Endothelial cell of umbilical vein (primary cell): ENCODE measurements around the gene QRFP. TPM values are rescaled to one million over a fixed set of nuclear protein-coding genes. Genes with fewer than 3 reads are reported as not detected.

Experiments
- BruUV-seq: library from RNA; stranded (reverse); fragments of 400-500 nt; replicated peaks from 2 replicates; lab custom pipeline; 2021; lab: Mats Ljungman, UMichigan
- CTCF ChIA-PET: fragments of 300-600, 350-600 bp; sonication (Branson Sonifier 250); formaldehyde crosslinking; loops from one replicate; lab custom pipeline; 2021; ENCODE audit warnings: antibody characterized with exemption, inconsistent platforms; lab: Charles Lee
- POLR2A ChIA-PET: fragments of 300-600, 350-600 bp; sonication (Branson Sonifier 250); formaldehyde crosslinking; loops from one replicate; lab custom pipeline; 2021; ENCODE audit warnings: antibody characterized with exemption, inconsistent platforms; lab: Charles Lee
- DNase-seq: peaks from one replicate; pipeline ENCODE4 v3.0.0-alpha.2; 2011; ENCODE audit warnings: low read depth, low spot score
- FAIRE-seq: peaks from 2 replicates; lab custom pipeline; 2011; peaks lifted over from hg19 to GRCh38; lab: Jason Lieb, UNC
- H2AFZ ChIP-seq: 2 replicates; pipeline ENCODE4 v1.6.0; 2012; ENCODE audit warnings: low read depth, low read length, control low read depth, inconsistent platforms
- H3K27ac ChIP-seq: 2 replicates; pipeline ENCODE4 v1.5.1; 2011; ENCODE audit warnings: low read depth, mild to moderate bottlenecking, control low read depth, low read length, moderate library complexity; ENCODE audit not compliant: insufficient read depth
- H3K27me3 ChIP-seq, 2 experiments: 2 replicates each; pipeline versions ENCODE4 v1.6.0 to v1.6.1; 2011; ENCODE audit warnings: low read length in 2 of 2, mixed read lengths in 1 of 2; ENCODE audit not compliant: control insufficient read depth in 2 of 2, insufficient read depth in 2 of 2
- H3K36me3 ChIP-seq, 2 experiments: 2 replicates in 1 of 2; 3 replicates in 1 of 2; pipeline ENCODE4 v1.5.1; 2011; ENCODE audit warnings: low read length in 2 of 2, mild to moderate bottlenecking in 1 of 2, moderate library complexity in 1 of 2; ENCODE audit not compliant: control insufficient read depth in 2 of 2, insufficient read depth in 2 of 2; ENCODE audit errors: extremely low read depth in 1 of 2
- H3K4me1 ChIP-seq: 3 replicates; pipeline ENCODE4 v1.5.1; 2011; ENCODE audit warnings: mild to moderate bottlenecking, low read length; ENCODE audit not compliant: control insufficient read depth, insufficient read depth; ENCODE audit errors: extremely low read depth
- H3K4me2 ChIP-seq: 2 replicates; pipeline ENCODE4 v1.6.1; 2011; ENCODE audit warnings: low read length, control low read depth, mixed read lengths; ENCODE audit not compliant: insufficient read depth
- H3K4me3 ChIP-seq, 3 experiments: fragments of 200-600 bp in 1 of 3; sonication (generic), shearing (Covaris generic) in 1 of 3; replicated peaks in 1 of 3; 2 replicates each; pipeline ENCODE4 v1.5.1; 2011 to 2016; ENCODE audit warnings: control low read depth in 3 of 3, low read length in 3 of 3, mild to moderate bottlenecking in 2 of 3, inconsistent platforms in 1 of 3, low read depth in 1 of 3, moderate library complexity in 1 of 3; ENCODE audit not compliant: insufficient read depth in 1 of 3
- H3K79me2 ChIP-seq: 2 replicates; pipeline ENCODE4 v1.6.0; 2012; ENCODE audit warnings: low read length, inconsistent platforms; ENCODE audit not compliant: control insufficient read depth, insufficient read depth
- H3K9ac ChIP-seq: replicated peaks from 2 replicates; pipeline ENCODE3; 2011; ENCODE audit warnings: low read length, control low read depth; ENCODE audit not compliant: insufficient read depth; ENCODE audit errors: extremely low read depth
- H3K9me1 ChIP-seq: replicated peaks from 3 replicates; pipeline ENCODE4 v1.6.0; 2011; ENCODE audit warnings: mild to moderate bottlenecking, low read length; ENCODE audit not compliant: control insufficient read depth, insufficient read depth; ENCODE audit errors: extremely low read depth
- H3K9me3 ChIP-seq: replicated peaks from 2 replicates; pipeline ENCODE4 v1.5.1; 2012; ENCODE audit warnings: low read length, inconsistent platforms; ENCODE audit not compliant: control insufficient read depth, insufficient read depth
- H4K20me1 ChIP-seq: replicated peaks from 2 replicates; pipeline ENCODE3; 2011; ENCODE audit warnings: mild to moderate bottlenecking, low read length; ENCODE audit not compliant: control insufficient read depth, insufficient read depth; ENCODE audit errors: extremely low read depth
- EZH2 ChIP-seq: IDR thresholded peaks from 2 replicates; pipeline ENCODE4 v1.6.1; 2012; ENCODE audit warnings: borderline replicate concordance, low read depth, mild to moderate bottlenecking, moderate library complexity, low read length, inconsistent platforms; ENCODE audit not compliant: severe bottlenecking
- FOS ChIP-seq: IDR thresholded peaks from 2 replicates; pipeline ENCODE4 v1.6.1; 2011; ENCODE audit warnings: mild to moderate bottlenecking, low read length, moderate library complexity, borderline replicate concordance; ENCODE audit not compliant: insufficient read depth
- GATA2 ChIP-seq: IDR thresholded peaks from 2 replicates; pipeline ENCODE4 v1.7.0; 2011; ENCODE audit warnings: low read depth, mild to moderate bottlenecking, moderate library complexity, mixed read lengths, low read length; ENCODE audit not compliant: insufficient read length, insufficient read depth
- JUN ChIP-seq: IDR thresholded peaks from 2 replicates; pipeline ENCODE4 v1.6.1; 2011; ENCODE audit warnings: borderline replicate concordance, low read depth; ENCODE audit not compliant: insufficient read length, insufficient read depth
- MYC ChIP-seq: IDR thresholded peaks from one replicate; pipeline ENCODE4 v1.6.1; 2011; ENCODE audit warnings: mild to moderate bottlenecking, low read depth, low read length
- POLR2A ChIP-seq: IDR thresholded peaks from 2 replicates; pipeline ENCODE4 v1.6.1; 2012; ENCODE audit warnings: low read depth, mild to moderate bottlenecking, control low read depth, low read length
- POLR2AphosphoS5 ChIP-seq: IDR thresholded peaks from 2 replicates; pipeline ENCODE4 v1.6.1; 2012; ENCODE audit warnings: low read depth, mild to moderate bottlenecking, control low read depth, low read length, moderate library complexity; ENCODE audit not compliant: insufficient read depth
- dilution Hi-C: fragments of 300-500 bp; cut with MboI; formaldehyde crosslinking; loops from one replicate; pipeline ENCODE4 v1.15.0; 2019; ENCODE audit warnings: low sequenced_read_pairs; ENCODE audit not compliant: extremely low pct_ligation_motif_present
- intact Hi-C: fragments of 100-400 bp; cut with micrococcal nuclease; formaldehyde crosslinking; loops from one replicate; pipeline ENCODE4 v1.10.0; 2022
- polyA plus RNA-seq, 4 experiments: library from polyadenylated mRNA; depleted of rRNA in 3 of 4; stranded (reverse) in 3 of 4; unstranded in 1 of 4; fragments of >200 nt; gene quantifications; 2 replicates each; pipeline versions ENCODE4 v1.2.1 to v1.2.3, GENCODE V29; 2011 to 2012; ENCODE audit warnings: missing spikeins in 1 of 4
- total RNA-seq: library from RNA; stranded (reverse); gene quantifications from 2 replicates; pipeline ENCODE4 v1.2.3, GENCODE V29; 2021
- TF ChIP-seq, protein P1 (sequence below): IDR thresholded peaks from 2 replicates; pipeline ENCODE4 v1.6.1; 2011; ENCODE audit not compliant: insufficient read depth, insufficient read length
- TF ChIP-seq, protein P2 (sequence below), 2 donors: IDR thresholded peaks; 1 replicate in 1 of 2; 2 replicates in 1 of 2; pipeline ENCODE4 v1.5.1; 2011; ENCODE audit warnings: low read length in 2 of 2, mild to moderate bottlenecking in 2 of 2, moderate library complexity in 2 of 2, control low read depth in 1 of 2, inconsistent platforms in 1 of 2, low read depth in 1 of 2; ENCODE audit not compliant: insufficient read depth in 1 of 2; ENCODE audit errors: extremely low read depth in 1 of 2

The QRFP gene
- total and polyA plus RNA-seq, 2 donors (not counting 3 experiments of a cell fraction or from before 2014, with no cell fraction given), result not detected

DNA sequence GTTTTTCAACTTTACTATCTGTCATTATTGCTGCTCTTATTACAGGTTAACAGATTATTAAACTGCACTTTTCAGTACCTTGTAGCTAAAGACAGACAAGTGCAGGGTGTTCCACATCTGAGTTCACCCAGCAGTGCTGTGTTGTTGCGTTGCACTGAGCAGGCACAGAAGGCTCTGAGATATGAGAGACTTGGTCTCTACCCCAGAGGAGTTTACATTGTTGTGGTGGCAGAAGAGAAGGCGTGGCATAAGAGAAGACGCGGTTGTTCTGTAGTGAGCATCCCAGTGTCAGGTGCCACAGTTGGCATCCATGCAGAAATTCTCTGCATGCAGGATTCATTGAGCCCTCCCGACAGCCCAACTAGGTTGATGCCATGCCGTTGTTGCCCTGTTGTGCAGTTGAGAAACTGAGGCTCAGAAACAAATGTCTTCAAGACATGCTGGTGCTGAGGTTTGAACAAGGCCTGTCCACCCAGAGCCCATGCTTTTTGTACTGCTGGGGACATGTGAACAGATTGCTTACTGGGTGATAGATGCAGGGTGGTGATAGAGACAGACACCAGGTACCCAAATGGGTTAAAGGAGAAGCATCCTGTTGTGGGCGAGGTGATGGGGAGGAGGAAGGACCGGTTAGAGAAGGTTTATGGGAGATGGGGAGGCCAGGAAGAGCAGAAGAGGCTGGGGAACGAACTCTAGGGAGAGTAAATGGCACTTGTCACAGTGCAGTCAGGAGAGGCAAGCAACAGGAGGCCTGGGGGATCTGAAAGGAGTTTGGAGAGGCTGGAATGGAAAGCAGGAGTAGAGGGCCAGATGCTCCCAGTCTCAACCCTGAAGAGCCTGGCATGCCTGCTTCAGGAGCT lies 53.3 kb downstream of the QRFP start:
- Histone ChIP-seq H3K4me3 (no peak overlapping the region), H3K79me2 (peaks cover 72% of the 10 kb centered on the region), H3K9me1 (no peaks in the 10 kb centered on the region), H3K9me3 (no peaks in the 10 kb centered on the region), H3K27me3 (no peaks in the 10 kb centered on the region), H3K27ac (no peak overlapping the region), H3K36me3 (no peaks in the 10 kb centered on the region), H3K4me2 (no peak overlapping the region), H4K20me1 (peaks cover 4% of the 10 kb centered on the region), H2AFZ (no peak overlapping the region), H3K4me1 (peaks cover 63% of the 10 kb centered on the region), H3K9ac (no peak overlapping the region)
- DNase-seq (no peak), FAIRE-seq (no peak)
- ChIA-PET CTCF (interaction anchor here (1.2 to 1.3 kb wide), 2 partner anchors 72 to 78 kb away, joined by 3 to 4 read pairs; no protein-coding TSS in a partner anchor), POLR2A (no interaction called here)
- intact Hi-C loops (no loop called here), dilution Hi-C loops (no loop called here)
- TF ChIP-seq POLR2AphosphoS5 (no peak), FOS (no peak), JUN (no peak), MYC (no peak), POLR2A (no peak), EZH2 (no peak), GATA2 (no peak)
- TF ChIP-seq, protein P1, sequence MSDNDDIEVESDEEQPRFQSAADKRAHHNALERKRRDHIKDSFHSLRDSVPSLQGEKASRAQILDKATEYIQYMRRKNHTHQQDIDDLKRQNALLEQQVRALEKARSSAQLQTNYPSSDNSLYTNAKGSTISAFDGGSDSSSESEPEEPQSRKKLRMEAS, result no peak
- TF ChIP-seq, protein P2, sequence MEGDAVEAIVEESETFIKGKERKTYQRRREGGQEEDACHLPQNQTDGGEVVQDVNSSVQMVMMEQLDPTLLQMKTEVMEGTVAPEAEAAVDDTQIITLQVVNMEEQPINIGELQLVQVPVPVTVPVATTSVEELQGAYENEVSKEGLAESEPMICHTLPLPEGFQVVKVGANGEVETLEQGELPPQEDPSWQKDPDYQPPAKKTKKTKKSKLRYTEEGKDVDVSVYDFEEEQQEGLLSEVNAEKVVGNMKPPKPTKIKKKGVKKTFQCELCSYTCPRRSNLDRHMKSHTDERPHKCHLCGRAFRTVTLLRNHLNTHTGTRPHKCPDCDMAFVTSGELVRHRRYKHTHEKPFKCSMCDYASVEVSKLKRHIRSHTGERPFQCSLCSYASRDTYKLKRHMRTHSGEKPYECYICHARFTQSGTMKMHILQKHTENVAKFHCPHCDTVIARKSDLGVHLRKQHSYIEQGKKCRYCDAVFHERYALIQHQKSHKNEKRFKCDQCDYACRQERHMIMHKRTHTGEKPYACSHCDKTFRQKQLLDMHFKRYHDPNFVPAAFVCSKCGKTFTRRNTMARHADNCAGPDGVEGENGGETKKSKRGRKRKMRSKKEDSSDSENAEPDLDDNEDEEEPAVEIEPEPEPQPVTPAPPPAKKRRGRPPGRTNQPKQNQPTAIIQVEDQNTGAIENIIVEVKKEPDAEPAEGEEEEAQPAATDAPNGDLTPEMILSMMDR (IDR thresholded peaks at IDR 0.05; ENCODE audit: extremely low read depth in 1 of 2, insufficient read depth in 1 of 2, low read depth in 1 of 2, low read length in 2 of 2), result no peak
- BruUV-seq, result no TSS peak

Other genes starting within 250 kb of the QRFP start
- not detected in 2 replicates for gene PRDM12, start 232.2 kb downstream of the QRFP start, total RNA-seq
- not detected in 2 replicates for gene PRDM12, start 232.2 kb downstream of the QRFP start, polyA plus RNA-seq
- gene EXOSC2, start 203.0 kb downstream of the QRFP start, total RNA-seq, result 44.4 and 46.4 TPM in 2 replicates
- gene EXOSC2, start 203.0 kb downstream of the QRFP start, polyA plus RNA-seq, result 21.7 and 25.5 TPM in 2 replicates
- gene ABL1, start 61.6 kb downstream of the QRFP start, total RNA-seq, result 79.2 and 87.1 TPM in 2 replicates
- 31.1 and 32.1 TPM in 2 replicates for gene ABL1, start 61.6 kb downstream of the QRFP start, polyA plus RNA-seq
- gene FIBCD1, start 42.4 kb upstream of the QRFP start, total RNA-seq, result not detected in 2 replicates
- gene FIBCD1, start 42.4 kb upstream of the QRFP start, polyA plus RNA-seq, result 0.14 and 0.29 TPM in 2 replicates
- gene LAMC3, start 112.4 kb upstream of the QRFP start, total RNA-seq, result 0.12 and 0.38 TPM in 2 replicates
- gene LAMC3, start 112.4 kb upstream of the QRFP start, polyA plus RNA-seq, result 0.13 and 0.18 TPM in 2 replicates
- 35.3 and 39.7 TPM in 2 replicates for gene AIF1L, start 199.7 kb upstream of the QRFP start, total RNA-seq
- gene AIF1L, start 199.7 kb upstream of the QRFP start, polyA plus RNA-seq, result 17.8 and 19.8 TPM in 2 replicates
- 58.1 and 65.9 TPM in 2 replicates for gene NUP214, start 228.8 kb upstream of the QRFP start, total RNA-seq
- 28.7 and 31.1 TPM in 2 replicates for gene NUP214, start 228.8 kb upstream of the QRFP start, polyA plus RNA-seq